ENCODE results near the gene DNAH17. TPM values are rescaled to one million over a fixed set of nuclear protein-coding genes. Genes with fewer than 3 reads are reported as not detected.

The DNAH17 gene
- total RNA-seq, 1 donor from 2014 or later = 0.45 TPM

DNA sequence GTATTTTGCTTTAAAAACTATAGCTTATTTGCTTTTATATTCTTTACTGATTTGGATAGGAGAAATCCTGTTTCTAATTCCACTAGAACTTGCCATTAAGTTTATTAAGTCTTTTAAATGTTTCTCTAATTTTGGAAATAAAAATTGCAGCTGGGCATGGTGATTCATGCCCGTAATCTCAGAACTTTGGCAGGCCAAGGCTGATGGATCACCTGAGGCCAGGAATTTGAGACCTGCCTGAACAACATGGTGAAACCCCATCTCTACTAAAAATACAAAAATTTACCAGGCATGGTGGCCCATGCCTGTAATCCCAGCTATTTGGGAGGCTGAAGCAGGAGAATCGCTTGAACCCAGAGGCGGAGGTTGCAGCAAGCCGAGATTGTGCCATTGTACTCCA is 30.7 kb downstream of the DNAH17 start:
- no peak for DNase-seq (ENCODE audit: low spot score)

- DNase-seq (ENCODE audit: low spot score) = no peak
These were observed 32.1 kb downstream of the DNAH17 start for GRCh38 chr17:78544881-78545755.

- no peak for DNase-seq (ENCODE audit: low spot score)
These were observed 35.5 kb downstream of the DNAH17 start for GRCh38 chr17:78541488-78542206.

DNA sequence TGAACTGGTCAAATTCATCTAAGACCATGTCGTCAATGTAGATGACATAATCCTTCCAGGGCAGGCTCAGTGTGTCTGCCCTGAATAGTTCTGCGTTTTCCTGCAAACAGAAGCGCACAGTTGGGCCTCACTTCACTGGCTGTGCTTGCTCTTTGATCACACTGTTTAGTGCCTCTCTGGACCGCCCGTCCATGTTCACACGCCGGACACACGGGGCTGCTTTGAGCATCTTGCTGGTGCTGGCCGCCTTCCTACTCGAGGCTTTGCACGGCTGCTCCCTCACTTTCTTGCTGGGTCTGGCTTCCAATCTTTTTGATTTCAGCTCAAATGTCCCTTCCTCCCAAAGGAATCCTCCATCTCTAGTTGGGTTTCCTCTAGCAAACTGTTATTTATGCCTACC is 37.4 kb downstream of the DNAH17 start:
- no peak for DNase-seq (ENCODE audit: low spot score)

- DNase-seq (ENCODE audit: low spot score) = no peak
These were observed 39.0 kb downstream of the DNAH17 start for GRCh38 chr17:78538033-78538776.

GRCh38 chr17:78537217-78537860 is 39.9 kb downstream of the DNAH17 start:
- DNase-seq (ENCODE audit: low spot score) = no peak

DNA sequence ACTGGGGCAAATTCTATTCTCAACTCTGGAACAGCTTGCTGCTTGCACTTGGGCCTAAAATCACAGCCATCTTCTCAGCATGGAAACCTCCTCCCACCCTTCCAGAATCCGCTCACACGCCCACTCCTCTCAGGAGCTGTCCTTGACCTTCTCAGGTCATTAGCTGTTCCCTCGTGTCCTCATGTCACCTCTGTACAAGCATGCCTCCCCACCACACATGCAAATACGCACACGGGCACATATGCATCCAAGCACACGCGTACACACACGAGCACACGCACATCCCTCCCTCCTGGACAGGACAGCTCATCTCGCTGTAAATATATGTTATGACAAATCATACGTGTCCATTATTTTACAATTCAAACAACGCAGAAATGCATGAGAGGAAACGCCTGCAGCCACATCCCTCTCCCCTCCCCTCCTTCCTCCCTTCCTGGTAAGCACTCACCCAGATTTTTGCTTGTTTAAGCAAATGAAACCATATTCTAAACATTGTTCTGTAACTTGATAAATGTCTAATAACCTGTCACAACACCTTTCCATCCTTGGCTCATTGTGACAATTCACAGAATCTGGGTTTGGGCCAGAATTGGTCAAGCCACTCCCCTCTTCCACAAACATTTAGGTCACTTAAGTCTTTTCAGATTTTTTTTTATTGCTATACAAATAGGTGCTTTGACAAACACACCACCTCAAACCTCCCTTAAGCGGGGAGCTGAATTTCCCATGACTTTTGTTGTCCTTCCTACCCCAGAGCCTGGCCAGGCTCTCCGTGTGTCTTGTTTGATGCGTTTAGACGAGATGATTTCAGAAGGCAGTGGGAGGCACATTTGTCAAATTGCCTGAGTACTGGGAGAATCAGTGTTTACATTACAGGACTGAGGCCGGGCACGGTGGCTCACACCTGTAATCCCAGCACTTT is 41.7 kb downstream of the DNAH17 start:
- DNase-seq (ENCODE audit: low spot score) = no peak

DNA sequence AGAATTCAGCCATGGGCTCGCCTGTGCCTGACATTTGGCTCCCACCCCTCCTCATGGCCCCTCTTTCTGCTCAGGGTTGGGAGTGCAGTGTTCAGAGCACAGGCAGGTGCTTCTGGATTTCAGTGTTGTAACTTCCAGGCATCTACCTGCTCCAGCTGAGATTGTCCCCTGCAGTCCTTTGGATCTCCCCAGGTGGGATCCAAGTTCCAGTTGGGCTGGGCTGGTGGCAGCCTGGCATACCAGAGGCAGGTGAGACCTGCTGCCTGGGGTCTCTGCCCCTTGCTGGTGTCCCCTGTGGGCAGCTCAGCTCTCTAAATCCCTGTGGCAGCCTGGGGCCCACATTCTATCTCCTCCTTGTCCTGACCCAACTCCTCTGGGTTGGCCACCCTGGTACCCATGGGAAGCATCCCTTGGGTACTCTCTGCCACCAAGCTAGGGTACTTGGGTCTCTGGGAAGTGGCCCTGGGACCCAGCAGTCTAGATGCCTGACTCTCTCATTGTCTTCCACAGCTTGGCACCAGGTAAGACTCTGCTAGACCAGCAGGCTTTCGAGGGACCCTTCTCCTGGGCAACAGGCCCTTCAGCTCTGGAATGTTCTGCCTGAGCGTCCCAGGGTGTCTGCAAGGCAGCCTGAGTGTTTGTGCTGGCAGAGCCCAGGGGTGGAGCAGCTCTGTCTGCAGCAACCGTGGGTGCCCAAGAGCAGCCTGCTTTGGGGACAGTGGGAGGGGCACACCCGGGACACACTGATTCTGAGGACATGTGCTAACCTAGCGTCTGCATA is 42.5 kb downstream of the DNAH17 start:
- no peak for DNase-seq (ENCODE audit: low spot score)

GRCh38 chr17:78532922-78533640 is 44.1 kb downstream of the DNAH17 start:
- no peak for DNase-seq (ENCODE audit: low spot score)

- DNase-seq (ENCODE audit: low spot score) = no peak
These were observed 44.9 kb downstream of the DNAH17 start for GRCh38 chr17:78532311-78532710.

DNA sequence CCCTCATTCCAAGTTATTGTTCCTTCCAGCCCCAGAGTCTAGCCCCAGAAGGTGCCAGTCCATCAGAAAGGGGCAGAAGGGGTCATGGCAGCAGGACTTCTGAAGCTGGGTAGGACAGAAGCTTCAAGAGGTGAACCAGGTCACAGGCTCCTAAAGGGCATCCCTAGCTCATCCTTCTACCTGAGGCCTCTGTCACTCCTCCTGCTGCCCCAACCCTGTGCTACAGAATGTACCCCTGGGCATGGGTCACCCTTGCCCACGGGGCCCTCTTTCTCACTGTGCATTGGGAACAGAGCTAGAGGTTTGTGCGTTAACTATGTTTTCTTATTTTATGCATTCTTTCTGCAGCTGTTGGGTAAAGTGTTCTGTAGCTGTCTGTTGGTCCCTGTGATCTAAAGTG is 46.5 kb downstream of the DNAH17 start:
- no peak for DNase-seq (ENCODE audit: low spot score)

DNA sequence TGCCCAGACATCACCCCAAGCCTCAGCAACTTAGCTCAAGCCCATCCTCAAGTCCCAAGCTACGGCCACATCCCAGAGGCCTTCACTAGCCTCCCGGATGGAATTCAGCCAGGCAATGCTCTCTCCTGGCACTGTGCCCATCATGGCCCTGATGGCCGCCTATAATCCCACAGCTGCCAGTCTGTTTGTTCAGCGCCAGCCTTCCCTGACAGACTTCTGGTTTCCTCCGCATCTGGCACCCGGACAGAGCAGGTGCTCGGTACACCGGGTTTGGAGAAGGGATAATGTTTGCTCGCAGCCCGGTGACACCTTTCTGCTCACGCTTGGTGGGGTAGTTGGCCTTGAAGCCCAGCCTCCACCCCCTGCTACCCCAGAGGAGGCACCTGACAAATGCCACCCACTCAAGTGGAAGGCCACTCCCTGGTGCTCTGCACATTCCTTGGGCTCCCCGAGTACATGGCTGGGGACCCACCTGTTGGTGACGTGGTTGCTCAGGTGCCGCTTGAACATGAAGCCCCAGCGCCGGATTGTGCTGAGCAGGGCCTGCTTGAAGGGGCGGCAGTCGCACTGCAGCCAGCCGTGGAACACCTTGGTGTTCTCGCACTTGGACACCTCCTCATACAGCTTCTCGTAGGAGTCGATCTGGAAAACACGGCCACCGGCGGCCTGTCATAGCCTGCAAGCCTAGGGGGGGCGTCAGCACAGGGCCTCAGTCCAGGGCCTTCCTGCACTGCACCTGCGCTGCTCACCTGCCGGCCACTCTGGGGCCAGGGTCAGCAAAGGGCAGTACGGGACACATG is 47.1 kb downstream of the DNAH17 start:
- no peak for DNase-seq (ENCODE audit: low spot score)

DNA sequence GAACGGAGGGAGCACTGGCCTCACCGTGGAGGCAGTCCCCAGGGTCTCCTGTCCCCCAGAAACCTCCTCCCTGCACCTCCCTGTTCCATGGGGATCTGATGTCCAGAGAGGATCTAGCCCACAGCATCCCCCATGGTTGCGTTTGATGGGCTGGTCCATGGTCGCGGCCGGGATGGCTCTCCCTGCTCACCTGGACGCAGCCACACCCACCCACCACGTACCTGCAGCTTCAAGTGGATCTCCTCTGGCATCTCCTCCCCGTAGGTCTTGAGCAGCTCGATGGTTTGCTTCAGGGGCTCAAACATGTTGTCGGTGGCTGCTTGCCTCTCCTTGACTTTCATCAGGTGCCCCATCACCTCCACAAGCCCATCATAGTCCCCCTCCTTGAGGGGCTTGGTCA is 47.9 kb downstream of the DNAH17 start:
- DNase-seq (ENCODE audit: low spot score) = no peak

GRCh38 chr17:78528541-78528940 is 48.7 kb downstream of the DNAH17 start:
- DNase-seq (ENCODE audit: low spot score) = no peak

- no peak for DNase-seq (ENCODE audit: low spot score)
These were observed 49.9 kb downstream of the DNAH17 start for GRCh38 chr17:78527345-78527744.

- no peak for DNase-seq (ENCODE audit: low spot score)
These were observed 50.8 kb downstream of the DNAH17 start for GRCh38 chr17:78526231-78527025.

- no peak for DNase-seq (ENCODE audit: low spot score)
These were observed 51.6 kb downstream of the DNAH17 start for GRCh38 chr17:78525511-78526160.
